ENCODE results near the gene WNT1.

Gene WNT1

DNA sequence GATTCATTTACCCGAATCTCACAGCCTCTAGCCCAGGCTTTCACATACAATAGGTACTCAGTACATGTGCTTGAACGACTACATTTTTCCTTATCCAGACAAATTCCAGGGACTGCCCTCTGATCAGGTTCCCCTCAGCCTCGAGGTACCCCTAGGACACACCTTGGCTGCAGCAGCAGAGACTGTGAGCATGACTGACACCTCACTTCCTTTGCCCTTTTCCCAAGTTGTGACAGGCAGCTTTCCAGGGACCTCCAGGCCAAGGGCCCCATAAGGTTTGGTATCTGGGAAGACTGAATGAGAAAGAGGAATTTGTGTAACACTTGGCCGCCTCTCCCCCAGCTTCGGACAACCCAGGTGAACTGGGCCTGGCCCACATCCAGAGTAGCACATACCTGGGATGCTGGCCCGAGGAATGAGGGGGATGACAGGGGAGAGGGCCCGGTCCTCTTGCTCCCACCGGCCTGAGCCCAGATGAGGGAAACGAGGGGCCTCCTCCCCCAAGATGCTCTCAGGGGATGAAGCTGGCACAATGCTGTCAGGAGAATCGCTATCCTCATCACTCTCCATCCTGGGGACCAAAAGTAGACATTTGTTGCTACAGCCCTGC, 50.6 kb downstream of the WNT1 start:
- DNase-seq (ENCODE audit: insufficient read length, low spot score) (peak; percentile 12), FAIRE-seq (no peak)
- TF ChIP-seq SPI1 (IDR thresholded peaks at IDR 0.05; ENCODE audit: low read depth, low read length) (no peak), PAX5 (IDR thresholded peaks at IDR 0.05; ENCODE audit: insufficient read depth, low read length, severe bottlenecking) (no peak), POU2F2 (IDR thresholded peaks at IDR 0.05; ENCODE audit: low read depth, low read length) (no peak), TAF1 (IDR thresholded peaks at IDR 0.05; ENCODE audit: low read depth, low read length) (no peak), POLR2A (IDR thresholded peaks at IDR 0.05; ENCODE audit: low read depth, low read length) (no peak), POLR2AphosphoS5 (IDR thresholded peaks at IDR 0.05; ENCODE audit: low read depth, low read length) (no peak)

DNA sequence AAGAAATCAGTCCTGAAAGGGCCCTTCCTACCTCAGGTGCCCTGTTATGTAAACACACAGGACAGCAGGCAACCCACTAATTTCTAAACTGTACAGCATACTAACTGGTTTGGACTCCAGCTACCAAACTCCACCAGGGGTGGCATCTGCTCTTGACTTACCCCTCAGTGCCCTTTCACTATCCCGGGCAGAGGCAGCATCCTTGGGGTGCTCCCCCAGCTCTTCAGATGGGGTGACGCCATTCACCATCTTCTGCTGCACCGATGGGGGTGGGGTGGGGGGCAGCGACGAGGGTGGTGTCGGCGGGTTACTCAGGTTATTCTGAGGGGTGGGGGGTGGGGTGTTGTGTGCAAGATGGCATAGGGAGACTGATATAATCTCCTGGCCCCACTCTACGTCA, 52.0 kb downstream of the WNT1 start:
- TF ChIP-seq POLR2A (IDR thresholded peaks at IDR 0.05; ENCODE audit: low read depth, low read length): no peak
- TF ChIP-seq PAX5 (IDR thresholded peaks at IDR 0.05; ENCODE audit: insufficient read depth, low read length, severe bottlenecking): no peak
- no peak for TF ChIP-seq SPI1 (IDR thresholded peaks at IDR 0.05; ENCODE audit: low read depth, low read length)
- TF ChIP-seq POLR2AphosphoS5 (IDR thresholded peaks at IDR 0.05; ENCODE audit: low read depth, low read length): no peak
- TF ChIP-seq POU2F2 (IDR thresholded peaks at IDR 0.05; ENCODE audit: low read depth, low read length): no peak
- TF ChIP-seq TAF1 (IDR thresholded peaks at IDR 0.05; ENCODE audit: low read depth, low read length): no peak
- FAIRE-seq: no peak
- peak; percentile 8 for DNase-seq (ENCODE audit: insufficient read length, low spot score)

- FAIRE-seq (no peak), DNase-seq (ENCODE audit: insufficient read length, low spot score) (peak; percentile 20)
- TF ChIP-seq TAF1 (IDR thresholded peaks at IDR 0.05; ENCODE audit: low read depth, low read length) (no peak), POLR2AphosphoS5 (IDR thresholded peaks at IDR 0.05; ENCODE audit: low read depth, low read length) (0 out of 2 replicates have a peak, but pooled peaks have one; percentile 35)
Measured at GRCh38 chr12:49030714-49031572, 52.8 kb downstream of the WNT1 start.

- no peak for FAIRE-seq
- TF ChIP-seq POLR2AphosphoS5 (IDR thresholded peaks at IDR 0.05; ENCODE audit: low read depth, low read length) (no peak), POLR2A (IDR thresholded peaks at IDR 0.05; ENCODE audit: low read depth, low read length) (no peak), SPI1 (IDR thresholded peaks at IDR 0.05; ENCODE audit: low read depth, low read length) (no peak), TAF1 (IDR thresholded peaks at IDR 0.05; ENCODE audit: low read depth, low read length) (no peak), POU2F2 (IDR thresholded peaks at IDR 0.05; ENCODE audit: low read depth, low read length) (no peak), PAX5 (IDR thresholded peaks at IDR 0.05; ENCODE audit: insufficient read depth, low read length, severe bottlenecking) (no peak)
- peak; percentile 15 for DNase-seq (ENCODE audit: insufficient read length, low spot score)
Measured at GRCh38 chr12:49031573-49032161, 53.5 kb downstream of the WNT1 start.

Data from GM12891 (cell line).